Measurements from ENCODE around the gene DDB1.

GRCh38 chr11:61370349-61371005 lies 37.6 kb upstream of the DDB1 start:
- TF ChIP-seq POLR2A (IDR thresholded peaks at IDR 0.05; ENCODE audit: low read depth, low read length) (no peak; the same call in 1 of the 2 replicates), TAF1 (IDR thresholded peaks at IDR 0.05; ENCODE audit: low read depth, low read length) (no peak), POLR2AphosphoS5 (IDR thresholded peaks at IDR 0.05; ENCODE audit: low read depth, low read length) (no peak)
